Activated CD4-positive, alpha-beta memory T cell treated with anti-CD3 and anti-CD28 coated beads for 36 hours (primary cell): ENCODE measurements around the gene C2CD4D. TPM values are rescaled to one million over a fixed set of nuclear protein-coding genes. Genes with fewer than 3 reads are reported as not detected.
"Not testable (repeated sequence)": the region's sequence is repeated elsewhere in the genome, so short reads cannot be mapped to it uniquely, and the experiment has no call there.

Source experiments
- CTCF ChIA-PET: fragments of 350-600 bp; sonication (Branson Sonifier 250); formaldehyde crosslinking; loops from one replicate; lab custom pipeline; 2021; ENCODE audit warnings: antibody characterized with exemption, inconsistent platforms; lab: Charles Lee
- POLR2A ChIA-PET: fragments of 350-600 bp; sonication (Branson Sonifier 250); formaldehyde crosslinking; loops from one replicate; lab custom pipeline; 2021; ENCODE audit warnings: antibody characterized with exemption; lab: Charles Lee
- DNase-seq: peaks from one replicate; pipeline ENCODE4 v3.0.0-alpha.2; 2020
- H3K27ac Mint-ChIP-seq: one replicate; pipeline ENCODE4 v1.8.0; 2021; ENCODE audit warnings: mixed read lengths
- H3K27me3 Mint-ChIP-seq: one replicate; pipeline ENCODE4 v1.8.0; 2021; ENCODE audit warnings: mixed read lengths
- H3K36me3 Mint-ChIP-seq: one replicate; pipeline ENCODE4 v1.8.0; 2021; ENCODE audit warnings: mixed read lengths
- H3K4me1 Mint-ChIP-seq: one replicate; pipeline ENCODE4 v1.8.0; 2021; ENCODE audit warnings: low read depth, mixed read lengths
- H3K4me3 Mint-ChIP-seq: one replicate; pipeline ENCODE4 v1.8.0; 2021; ENCODE audit warnings: mild to moderate bottlenecking, mixed read lengths
- H3K9me3 Mint-ChIP-seq: one replicate; pipeline ENCODE4 v1.8.0; 2021; ENCODE audit warnings: mixed read lengths
- intact Hi-C: fragments of 100-400 bp; cut with micrococcal nuclease; formaldehyde crosslinking; loops from one replicate; pipeline ENCODE4 v1.15.1; 2023
- total RNA-seq, 2 experiments: library from RNA; stranded (reverse); gene quantifications; one replicate each; pipeline ENCODE4 v1.2.3, GENCODE V29; 2021

Gene C2CD4D
- total RNA-seq, 2 experiments from 2014 or later = 3.3 to 3.9 TPM

- POLR2A ChIA-PET = no interaction called here
- no peak for DNase-seq
These were observed 18.6 kb upstream of the C2CD4D start for GRCh38 chr1:151858030-151858746.

GRCh38 chr1:151855933-151856332, 16.3 kb upstream of the C2CD4D start:
- peaks cover 9% of the 10 kb centered on the region for H3K36me3 Mint-ChIP-seq
- H3K27me3 Mint-ChIP-seq = no peaks in the 10 kb centered on the region
- H3K9me3 Mint-ChIP-seq = no peaks in the 10 kb centered on the region
- POLR2A ChIA-PET = no interaction called here
- H3K4me1 Mint-ChIP-seq = peaks cover 3% of the 10 kb centered on the region
- CTCF ChIA-PET = no interaction called here
- no peak overlapping the region for H3K4me3 Mint-ChIP-seq
- no peak for DNase-seq
- no peak overlapping the region for H3K27ac Mint-ChIP-seq
- intact Hi-C loops = no loop called here

More at GRCh38 chr1:151858030-151858746, 18.6 kb upstream of the C2CD4D start:
- no peak overlapping the region for H3K27ac Mint-ChIP-seq
- no peaks in the 10 kb centered on the region for H3K27me3 Mint-ChIP-seq
- CTCF ChIA-PET = interaction anchor here (0.6 to 1.6 kb wide), 4 partner anchors 9 to 143 kb away, joined by 3 to 6 read pairs (median 4); no protein-coding TSS in a partner anchor
- H3K36me3 Mint-ChIP-seq = no peaks in the 10 kb centered on the region
- H3K4me3 Mint-ChIP-seq = no peak overlapping the region
- peaks cover 3% of the 10 kb centered on the region for H3K4me1 Mint-ChIP-seq
- no peaks in the 10 kb centered on the region for H3K9me3 Mint-ChIP-seq
- intact Hi-C loops = no loop called here

DNA sequence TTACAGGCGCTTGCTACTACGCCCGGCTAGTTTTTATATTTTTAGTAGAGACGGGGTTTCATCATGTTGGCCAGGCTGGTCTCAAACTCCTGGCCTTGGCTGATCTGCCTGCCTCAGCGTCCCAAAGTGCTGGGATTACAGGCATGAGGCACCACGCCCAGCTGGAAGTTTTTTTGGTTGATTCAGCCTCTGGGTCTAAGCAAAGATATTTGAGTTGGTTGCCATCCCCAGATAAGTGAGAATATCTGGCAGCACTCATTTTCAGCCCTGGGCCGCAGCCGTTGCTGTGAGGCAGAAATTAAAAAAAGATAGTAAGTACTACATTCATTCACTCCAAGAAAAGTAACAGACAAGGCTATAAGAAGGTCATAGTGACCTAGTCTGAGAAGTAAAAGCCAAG, 15.9 kb upstream of the C2CD4D start:
- intact Hi-C loops, CTCF ChIA-PET, H3K27ac Mint-ChIP-seq, H3K9me3 Mint-ChIP-seq, H3K4me1 Mint-ChIP-seq, H3K27me3 Mint-ChIP-seq, POLR2A ChIA-PET, DNase-seq, H3K4me3 Mint-ChIP-seq: not testable (repeated sequence)
- H3K36me3 Mint-ChIP-seq = peaks cover 11% of the 10 kb centered on the region

DNA sequence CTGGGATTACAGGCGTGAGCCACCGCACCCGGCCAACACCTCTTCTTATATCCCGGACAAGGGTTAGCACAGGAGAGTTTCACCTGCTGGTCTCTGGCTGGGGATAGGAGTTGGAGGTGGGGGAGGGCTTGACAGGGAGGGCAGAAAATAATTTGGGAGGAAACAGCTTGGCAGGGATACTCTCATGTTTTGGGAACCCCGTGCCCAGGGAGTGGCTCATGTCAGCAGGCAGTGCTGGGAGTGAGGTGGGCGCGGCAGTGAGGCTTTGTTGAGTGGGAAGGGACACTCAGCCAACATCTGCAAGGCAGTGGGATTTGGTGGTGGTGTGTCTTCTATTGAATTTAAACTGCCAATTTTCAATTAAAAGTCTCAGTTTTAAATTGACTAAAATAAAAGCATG, 15.0 kb upstream of the C2CD4D start:
- Mint-ChIP-seq H3K36me3 (peaks cover 19% of the 10 kb centered on the region), H3K9me3 (no peaks in the 10 kb centered on the region), H3K27ac (no peak overlapping the region), H3K4me3 (no peak overlapping the region), H3K4me1 (peaks cover 3% of the 10 kb centered on the region), H3K27me3 (no peaks in the 10 kb centered on the region)
- intact Hi-C loops = no loop called here
- no peak for DNase-seq
- CTCF ChIA-PET = no interaction called here
- POLR2A ChIA-PET = no interaction called here

- intact Hi-C loops = no loop called here
- Mint-ChIP-seq H3K27ac (no peak within 1 kb of the TSS), H3K4me3 (no peak within 1 kb of the TSS), H3K36me3 (peaks cover 27% of the 10 kb centered on the region), H3K27me3 (no peaks in the 10 kb centered on the region), H3K9me3 (no peaks in the 10 kb centered on the region), H3K4me1 (peaks cover 13% of the 10 kb centered on the region)
- DNase-seq = no peak
- ChIA-PET POLR2A (interaction anchor here (1.3 kb wide), 1 partner anchor 14 kb away, joined by 3 read pairs; the partner anchor contains the start of gene C2CD4D), CTCF (interaction anchor here (2.2 kb wide), 1 partner anchor 17 kb away, joined by 4 read pairs; no protein-coding TSS in a partner anchor)
These were observed 13.9 kb upstream of the C2CD4D start, which contains the start of gene THEM5 for GRCh38 chr1:151853411-151853943. TSS of gene THEM5 (minus strand) at chr1:151853712. CDS start at chr1:151853565, 147 bp downstream.

DNA sequence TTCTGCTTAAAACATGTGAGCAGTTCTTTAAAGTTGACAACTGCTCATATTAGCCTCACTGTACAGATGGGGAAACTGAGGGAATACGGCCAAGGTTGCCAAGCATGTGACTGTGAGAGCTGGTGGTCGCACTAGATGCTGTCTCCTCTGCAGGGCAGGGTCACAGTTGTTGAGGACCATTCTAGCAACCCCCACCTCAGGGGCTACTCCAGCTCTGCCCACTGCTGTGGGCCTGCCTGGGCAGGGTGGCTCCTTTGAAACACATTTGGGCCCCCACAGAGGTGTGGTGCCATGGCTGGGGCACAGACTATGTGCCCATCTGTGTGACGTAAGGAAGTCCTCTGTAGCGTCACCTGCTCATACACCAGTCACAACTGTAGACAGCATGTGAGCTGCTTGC, 13.1 kb upstream of the C2CD4D start:
- CTCF ChIA-PET = interaction anchor here (0.9 to 2.2 kb wide), 2 partner anchors 16 to 149 kb away, joined by 3 to 4 read pairs; no protein-coding TSS in a partner anchor
- peaks cover 29% of the 10 kb centered on the region for H3K36me3 Mint-ChIP-seq
- no peaks in the 10 kb centered on the region for H3K27me3 Mint-ChIP-seq
- H3K4me1 Mint-ChIP-seq = peaks cover 21% of the 10 kb centered on the region
- H3K4me3 Mint-ChIP-seq = no peak overlapping the region
- H3K9me3 Mint-ChIP-seq = no peaks in the 10 kb centered on the region
- H3K27ac Mint-ChIP-seq = no peak overlapping the region
- POLR2A ChIA-PET = interaction anchor here (1.5 kb wide), 1 partner anchor 13 kb away, joined by 5 read pairs; the partner anchor contains the start of gene C2CD4D
- no peak for DNase-seq
- intact Hi-C loops = no loop called here

GRCh38 chr1:151851886-151852285, 12.3 kb upstream of the C2CD4D start:
- peaks cover 33% of the 10 kb centered on the region for H3K36me3 Mint-ChIP-seq
- intact Hi-C loops = no loop called here
- H3K4me3 Mint-ChIP-seq = no peak overlapping the region
- ChIA-PET CTCF (interaction anchor here (0.9 to 2.2 kb wide), 2 partner anchors 15 to 150 kb away, joined by 3 to 4 read pairs; no protein-coding TSS in a partner anchor), POLR2A (interaction anchor here (1.5 kb wide), 1 partner anchor 12 kb away, joined by 5 read pairs; the partner anchor contains the start of gene C2CD4D)
- H3K4me1 Mint-ChIP-seq = peaks cover 26% of the 10 kb centered on the region
- H3K9me3 Mint-ChIP-seq = no peaks in the 10 kb centered on the region
- no peak for DNase-seq
- no peaks in the 10 kb centered on the region for H3K27me3 Mint-ChIP-seq
- H3K27ac Mint-ChIP-seq = no peak overlapping the region

GRCh38 chr1:151849871-151850270, 10.3 kb upstream of the C2CD4D start:
- Mint-ChIP-seq H3K36me3 (peaks cover 46% of the 10 kb centered on the region), H3K4me3 (no peak overlapping the region), H3K4me1 (peaks cover 39% of the 10 kb centered on the region), H3K27ac (peak overlapping the region; percentile 88), H3K9me3 (no peaks in the 10 kb centered on the region), H3K27me3 (no peaks in the 10 kb centered on the region)
- intact Hi-C loops = loop anchor here (2.0 to 5.0 kb wide), 3 partner anchors 47 to 142 kb away; partner anchors contain the start of gene S100A10
- CTCF ChIA-PET = interaction anchor here (4.7 kb wide), 1 partner anchor 12 kb away, joined by 36 read pairs; the partner anchor contains the start of gene C2CD4D
- no peak for DNase-seq
- POLR2A ChIA-PET = no interaction called here

DNA sequence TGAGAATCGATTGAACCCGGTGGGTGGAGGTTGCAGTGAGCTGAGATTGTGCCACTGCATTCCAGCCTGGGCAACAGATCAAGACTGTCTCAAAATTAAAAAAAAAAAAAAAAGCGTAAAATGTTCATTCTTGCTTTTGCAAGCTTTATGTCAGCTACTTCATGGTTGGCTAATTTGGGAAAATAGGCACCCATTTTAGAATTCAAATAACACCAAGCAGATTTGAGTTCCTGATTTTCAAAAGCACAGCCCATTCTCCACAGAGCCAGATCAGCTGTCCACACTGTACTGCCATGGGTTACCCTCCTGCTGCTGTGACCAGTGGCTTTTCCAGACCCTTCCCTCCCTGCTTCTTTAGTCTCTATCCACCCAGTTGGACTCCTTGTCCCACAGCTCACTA, 9.5 kb upstream of the C2CD4D start:
- POLR2A ChIA-PET = interaction anchor here (0.6 to 1.6 kb wide), 6 partner anchors 9 to 29 kb away, joined by 3 to 5 read pairs (median 4); no protein-coding TSS in a partner anchor
- Mint-ChIP-seq H3K9me3 (no peaks in the 10 kb centered on the region), H3K36me3 (peaks cover 53% of the 10 kb centered on the region), H3K4me3 (no peak overlapping the region), H3K27me3 (no peaks in the 10 kb centered on the region), H3K4me1 (peaks cover 41% of the 10 kb centered on the region), H3K27ac (peak overlapping the region; percentile 88)
- intact Hi-C loops = loop anchor here (2.0 to 5.0 kb wide), 3 partner anchors 48 to 143 kb away; partner anchors contain the start of gene S100A10
- DNase-seq = no peak
- CTCF ChIA-PET = interaction anchor here (0.8 to 4.7 kb wide), 4 partner anchors 9 to 255 kb away, joined by 3 to 36 read pairs (median 4); partner anchors contain the start of gene C2CD4D

- no peak for DNase-seq
- CTCF ChIA-PET = interaction anchor here (1.1 to 4.7 kb wide), 4 partner anchors 10 to 254 kb away, joined by 3 to 36 read pairs (median 4); partner anchors contain the start of gene C2CD4D
- Mint-ChIP-seq H3K27me3 (no peaks in the 10 kb centered on the region), H3K36me3 (peaks cover 58% of the 10 kb centered on the region), H3K27ac (peak overlapping the region; percentile 88), H3K9me3 (no peaks in the 10 kb centered on the region), H3K4me1 (peaks cover 41% of the 10 kb centered on the region), H3K4me3 (no peak overlapping the region)
- intact Hi-C loops = loop anchor here (1.0 to 5.0 kb wide), 5 partner anchors 9 to 144 kb away; partner anchors contain the start of genes C2CD4D and S100A10
- POLR2A ChIA-PET = interaction anchor here (1.0 to 1.6 kb wide), 7 partner anchors 8 to 28 kb away, joined by 3 to 5 read pairs (median 4); partner anchors contain the start of gene C2CD4D
These were observed 8.4 kb upstream of the C2CD4D start for GRCh38 chr1:151847867-151848596.

- CTCF ChIA-PET = interaction anchor here (0.9 to 4.7 kb wide), 8 partner anchors 9 to 519 kb away, joined by 3 to 36 read pairs (median 4); partner anchors contain the start of genes C2CD4D, CGN, MRPL9 and PI4KB
- Mint-ChIP-seq H3K27me3 (no peaks in the 10 kb centered on the region), H3K4me1 (peaks cover 42% of the 10 kb centered on the region), H3K36me3 (peaks cover 63% of the 10 kb centered on the region), H3K27ac (peak overlapping the region; percentile 86), H3K4me3 (peak overlapping the region; percentile 7), H3K9me3 (no peaks in the 10 kb centered on the region)
- POLR2A ChIA-PET = interaction anchor here (1.0 kb wide), 1 partner anchor 9 kb away, joined by 7 read pairs; no protein-coding TSS in a partner anchor
- intact Hi-C loops = loop anchor here (5.0 kb wide), 2 partner anchors 51 to 146 kb away; partner anchors contain the start of gene S100A10
- peak; percentile 62 for DNase-seq
These were observed 7.1 kb upstream of the C2CD4D start for GRCh38 chr1:151846686-151847237.
